GM21360 (cell line): ENCODE results near the gene ABCD4.
A peak's percentile ranks its signal among the peaks of the same experiment; 100 is the strongest.
"Not testable (repeated sequence)": the region's sequence is repeated elsewhere in the genome, so short reads cannot be mapped to it uniquely, and the experiment has no call there.

Source experiments
- ATAC-seq: cut with Tn5 transposase; IDR thresholded peaks from one replicate; pipeline ENCODE4 v1.9.1; 2021; ENCODE audit warnings: mild to moderate bottlenecking, moderate library complexity; ENCODE audit not compliant: unreplicated experiment

ABCD4 gene

GRCh38 chr14:74302152-74302628, 544 bp downstream of the ABCD4 start:
- peak; percentile 48 for ATAC-seq

- no peak for ATAC-seq
Measured at GRCh38 chr14:74301594-74302151, 1.1 kb downstream of the ABCD4 start.

GRCh38 chr14:74299061-74299545, 3.6 kb downstream of the ABCD4 start:
- no peak for ATAC-seq

- ATAC-seq, result no peak
Measured at GRCh38 chr14:74297986-74298385, 4.7 kb downstream of the ABCD4 start.

- no peak for ATAC-seq
Measured at GRCh38 chr14:74296037-74296467, 6.7 kb downstream of the ABCD4 start.

- no peak for ATAC-seq
Measured at GRCh38 chr14:74293606-74294005, 9.1 kb downstream of the ABCD4 start.

GRCh38 chr14:74292061-74292460, 10.7 kb downstream of the ABCD4 start:
- ATAC-seq, result no peak

- no peak for ATAC-seq
Measured at GRCh38 chr14:74290415-74290814, 12.3 kb downstream of the ABCD4 start.

- ATAC-seq, result no peak
Measured at GRCh38 chr14:74289801-74290200, 12.9 kb downstream of the ABCD4 start.

- no peak for ATAC-seq
Measured at GRCh38 chr14:74286736-74287135, 16.0 kb downstream of the ABCD4 start.

GRCh38 chr14:74281069-74281468, 21.7 kb downstream of the ABCD4 start:
- no peak for ATAC-seq

- no peak for ATAC-seq
Measured at GRCh38 chr14:74278080-74278479, 24.7 kb downstream of the ABCD4 start.

GRCh38 chr14:74275241-74275841, 27.4 kb downstream of the ABCD4 start:
- no peak for ATAC-seq

GRCh38 chr14:74271365-74271764, 31.4 kb downstream of the ABCD4 start:
- no peak for ATAC-seq

GRCh38 chr14:74270382-74271177, 32.2 kb downstream of the ABCD4 start:
- ATAC-seq, result not testable (repeated sequence)

- ATAC-seq, result no peak
Measured at GRCh38 chr14:74267588-74267987, 35.1 kb downstream of the ABCD4 start.

- ATAC-seq, result no peak
Measured at GRCh38 chr14:74265301-74265965, 37.3 kb downstream of the ABCD4 start.

- ATAC-seq, result no peak
Measured at GRCh38 chr14:74263921-74264320, 38.8 kb downstream of the ABCD4 start.

GRCh38 chr14:74263181-74263580, 39.6 kb downstream of the ABCD4 start:
- ATAC-seq, result no peak

- no peak for ATAC-seq
Measured at GRCh38 chr14:74262076-74262475, 40.7 kb downstream of the ABCD4 start.

GRCh38 chr14:74261288-74261687, 41.4 kb downstream of the ABCD4 start:
- no peak for ATAC-seq
